Prostate gland (tissue), 2 donors: ENCODE measurements around the gene MOGAT3. TPM values are rescaled to one million over a fixed set of nuclear protein-coding genes. Genes with fewer than 3 reads are reported as not detected.

Source experiments
- DNase-seq: peaks from one replicate; pipeline ENCODE4 v3.0.0-alpha.2; 2019; ENCODE audit warnings: low spot score
- H3K27ac ChIP-seq, 2 donors: fragments of 200-600 bp; sonication (generic); 2 replicates each; pipeline ENCODE4 v1.5.1; 2017 to 2019
- H3K27me3 ChIP-seq: fragments of 200-600 bp; sonication (generic); replicated peaks from 2 replicates; pipeline ENCODE4 v1.5.1; 2019; ENCODE audit not compliant: insufficient read depth
- H3K36me3 ChIP-seq, 2 donors: fragments of 200-600 bp; sonication (generic); 1 replicate in 1 of 2; 2 replicates in 1 of 2; pipeline versions ENCODE4 v1.5.1 to v1.8.1; 2017 to 2019
- H3K4me1 ChIP-seq: fragments of 200-600 bp; sonication (generic); replicated peaks from 2 replicates; pipeline ENCODE4 v1.5.1; 2019
- H3K4me3 ChIP-seq, 2 donors: fragments of 200-600 bp; sonication (generic); 2 replicates each; pipeline ENCODE4 v1.5.1; 2017 to 2019
- H3K9me3 ChIP-seq: fragments of 200-600 bp; sonication (generic); 2 replicates; pipeline ENCODE4 v1.5.1; 2017
- POLR2A ChIP-seq: fragments of 450-650 bp; IDR thresholded peaks from one replicate; pipeline ENCODE4 v1.6.1; 2016; ENCODE audit warnings: antibody characterized with exemption, mild to moderate bottlenecking
- POLR2AphosphoS5 ChIP-seq: sonication (generic); formaldehyde crosslinking; IDR thresholded peaks from one replicate; pipeline ENCODE4 v1.6.1; 2017; ENCODE audit warnings: antibody characterized with exemption
- WGBS: methylation state at CpG from one replicate; pipeline ENCODE4 v1.1.5; 2018; 5-methylcytosine and 5-hydroxymethylcytosine counted together
- intact Hi-C: fragments of 100-400 bp; cut with DNase I; formaldehyde crosslinking; loops from one replicate; pipeline ENCODE4 v1.14.2; 2022
- microRNA-seq: library from miRNA; unstranded; fragments of <30 nt; microRNA quantifications from one replicate; pipeline ENCODE4, GENCODE V29; 2016
- small RNA-seq, 2 donors: library from RNA; depleted of rRNA; stranded (forward); fragments of <200 nt; gene quantifications; one replicate each; pipeline ENCODE3, GENCODE V24; 2016
- total RNA-seq, 2 donors: library from RNA; depleted of rRNA; stranded (reverse); fragments of >200 nt; gene quantifications; one replicate each; pipeline ENCODE4 v1.1.0, GENCODE V29; 2016
- TF ChIP-seq, protein P1 (sequence below), 4 experiments: fragments of 200-600 bp in 2 of 4; fragments of 450-650 bp in 2 of 4; sonication (generic) in 2 of 4; IDR thresholded peaks; 1 replicate in 3 of 4; 2 replicates in 1 of 4; pipeline ENCODE4 v1.5.1; 2016 to 2019; ENCODE audit warnings: antibody characterized with exemption in 4 of 4, mild to moderate bottlenecking in 2 of 4, moderate library complexity in 2 of 4

The MOGAT3 gene
- total RNA-seq, 2 donors from 2014 or later = not detected

DNA sequence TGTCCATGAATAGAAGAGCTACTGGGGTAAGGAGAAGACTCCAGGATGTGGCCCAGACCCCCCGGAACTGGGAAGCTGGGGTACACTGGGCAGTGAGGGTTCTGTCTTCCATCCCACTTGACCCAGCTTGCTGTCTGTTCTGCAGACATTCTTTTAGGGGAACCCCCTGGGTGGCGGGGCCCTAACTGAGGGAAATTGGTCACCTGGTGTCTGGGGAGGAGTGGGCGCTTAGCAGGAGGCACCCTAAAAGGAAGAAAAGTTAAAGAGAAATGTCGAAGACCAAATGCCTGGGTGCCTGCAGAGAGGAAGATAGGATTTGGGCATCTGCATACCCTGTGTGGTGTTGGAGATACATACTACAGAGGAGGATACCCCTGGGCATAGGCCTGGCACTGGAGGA, 45.5 kb downstream of the MOGAT3 start:
- no peaks in the 10 kb centered on the region for H3K9me3 ChIP-seq
- intact Hi-C loops = no loop called here
- peak overlapping the region; percentile 93 to 98 for H3K4me3 ChIP-seq
- no peaks in the 10 kb centered on the region for H3K27me3 ChIP-seq
- DNase-seq = no peak
- peaks cover 4% of the 10 kb centered on the region for H3K4me1 ChIP-seq
- TF ChIP-seq POLR2A (no peak), POLR2AphosphoS5 (no peak)
- TF ChIP-seq, protein P1, sequence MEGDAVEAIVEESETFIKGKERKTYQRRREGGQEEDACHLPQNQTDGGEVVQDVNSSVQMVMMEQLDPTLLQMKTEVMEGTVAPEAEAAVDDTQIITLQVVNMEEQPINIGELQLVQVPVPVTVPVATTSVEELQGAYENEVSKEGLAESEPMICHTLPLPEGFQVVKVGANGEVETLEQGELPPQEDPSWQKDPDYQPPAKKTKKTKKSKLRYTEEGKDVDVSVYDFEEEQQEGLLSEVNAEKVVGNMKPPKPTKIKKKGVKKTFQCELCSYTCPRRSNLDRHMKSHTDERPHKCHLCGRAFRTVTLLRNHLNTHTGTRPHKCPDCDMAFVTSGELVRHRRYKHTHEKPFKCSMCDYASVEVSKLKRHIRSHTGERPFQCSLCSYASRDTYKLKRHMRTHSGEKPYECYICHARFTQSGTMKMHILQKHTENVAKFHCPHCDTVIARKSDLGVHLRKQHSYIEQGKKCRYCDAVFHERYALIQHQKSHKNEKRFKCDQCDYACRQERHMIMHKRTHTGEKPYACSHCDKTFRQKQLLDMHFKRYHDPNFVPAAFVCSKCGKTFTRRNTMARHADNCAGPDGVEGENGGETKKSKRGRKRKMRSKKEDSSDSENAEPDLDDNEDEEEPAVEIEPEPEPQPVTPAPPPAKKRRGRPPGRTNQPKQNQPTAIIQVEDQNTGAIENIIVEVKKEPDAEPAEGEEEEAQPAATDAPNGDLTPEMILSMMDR (IDR thresholded peaks at IDR 0.05) = no peak
- 51% methylated on average over 4 of the region's 4 CpGs for WGBS
- no peaks in the 10 kb centered on the region for H3K36me3 ChIP-seq
- peak overlapping the region in 1 of 2 donors; percentile 46 for H3K27ac ChIP-seq

- no peaks in the 10 kb centered on the region for H3K9me3 ChIP-seq
- TF ChIP-seq POLR2AphosphoS5 (no peak), POLR2A (no peak)
- TF ChIP-seq, protein P1 (IDR thresholded peaks at IDR 0.05) = no peak
- intact Hi-C loops = no loop called here
- 2% methylated on average over 28 of the region's 34 CpGs for WGBS
- DNase-seq = no peak
- H3K4me3 ChIP-seq = peak overlapping the region; percentile 93 to 98
- peaks cover 4% of the 10 kb centered on the region for H3K4me1 ChIP-seq
- peak overlapping the region; percentile 46 to 65 for H3K27ac ChIP-seq
- no peaks in the 10 kb centered on the region for H3K36me3 ChIP-seq
- no peaks in the 10 kb centered on the region for H3K27me3 ChIP-seq
Observed at GRCh38 chr7:101154693-101155102, 46.1 kb downstream of the MOGAT3 start.

DNA sequence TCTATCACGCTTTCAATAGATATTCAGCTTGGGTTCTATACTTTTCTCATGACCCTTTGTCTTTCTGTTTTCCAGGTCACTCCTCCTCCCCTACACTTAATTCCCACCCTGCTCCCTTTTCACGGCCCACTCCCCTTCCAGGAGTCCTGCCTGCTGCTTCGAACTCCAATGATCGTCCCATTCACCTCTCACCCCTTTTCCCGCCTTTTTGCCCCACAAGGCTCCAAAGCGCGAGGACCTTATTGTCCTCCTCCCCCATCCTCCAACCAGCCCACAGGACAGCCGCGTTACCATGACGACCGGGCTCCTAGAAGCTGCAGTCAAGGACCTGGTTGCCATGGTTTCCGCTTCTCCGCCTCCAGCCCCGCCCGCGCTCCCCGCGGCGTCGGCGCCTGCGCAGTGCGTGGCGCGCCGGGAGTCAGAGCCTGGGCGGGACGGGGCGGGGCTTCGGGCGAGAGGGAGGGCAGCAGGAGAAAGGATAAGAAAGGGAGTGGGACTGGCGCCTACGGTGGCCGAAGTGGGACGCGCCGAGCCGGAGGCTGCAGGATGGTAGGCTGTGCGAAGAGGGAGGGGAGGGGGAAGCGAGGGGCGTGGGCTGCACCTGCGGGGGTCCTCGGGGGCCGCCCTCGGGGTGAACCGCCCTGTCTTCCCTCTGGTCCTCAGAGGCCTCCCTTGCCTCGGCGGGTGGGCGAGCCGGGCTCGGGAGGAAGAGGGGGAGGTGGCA, 46.7 kb downstream of the MOGAT3 start, which contains the start of gene AP1S1:
TSS of gene AP1S1 (plus strand) at position 508 of the 724 bp plus-strand sequence. CDS start at position 547, 39 bp downstream.
- peak; percentile 90 for DNase-seq
- Histone ChIP-seq H3K4me1 (peaks cover 4% of the 10 kb centered on the region), H3K27ac (peak within 1 kb of the TSS; percentile 46 to 65), H3K27me3 (no peaks in the 10 kb centered on the region), H3K36me3 (no peaks in the 10 kb centered on the region), H3K4me3 (peak within 1 kb of the TSS; percentile 93 to 98), H3K9me3 (no peaks in the 10 kb centered on the region)
- TF ChIP-seq, protein P1 (IDR thresholded peaks at IDR 0.05) = peak in 1 of 4 experiments; percentile 24
- TF ChIP-seq POLR2A (peak; percentile 71), POLR2AphosphoS5 (peak; percentile 89)
- 4% methylated on average over 42 of the region's 51 CpGs for WGBS
- intact Hi-C loops = no loop called here

- H3K9me3 ChIP-seq = no peaks in the 10 kb centered on the region
- TF ChIP-seq POLR2AphosphoS5 = no peak
- TF ChIP-seq POLR2A = no peak
- TF ChIP-seq, protein P1 (IDR thresholded peaks at IDR 0.05) = no peak
- H3K4me3 ChIP-seq = no peak overlapping the region
- intact Hi-C loops = no loop called here
- no peaks in the 10 kb centered on the region for H3K27me3 ChIP-seq
- no peaks in the 10 kb centered on the region for H3K36me3 ChIP-seq
- H3K27ac ChIP-seq = no peak overlapping the region
- DNase-seq = no peak
- 85% methylated on average over 2 of the region's 2 CpGs for WGBS
- peaks cover 4% of the 10 kb centered on the region for H3K4me1 ChIP-seq
Observed at GRCh38 chr7:101151908-101152651, 48.8 kb downstream of the MOGAT3 start.

Small RNA genes within 50 kb of the gene (microRNA-seq; reads per million reads assigned to microRNA genes)
- not detected for gene MIR4653

Small RNA genes within 50 kb of the gene (small RNA-seq; reads per million reads assigned to genes)
- 0 reads per million in 2 donors for gene MIR4653

Other genes starting within 250 kb of the MOGAT3 start
- 10 to 100 TPM in 1 of 2 donors, 1 to 10 TPM in 1; 4.0 to 20.9 TPM for gene MUC12, start 231.5 kb downstream of the MOGAT3 start, total RNA-seq
- gene MUC17, start 181.0 kb downstream of the MOGAT3 start, total RNA-seq = under 1 TPM in 1 of 2 donors, not detected in 1; 0.23 TPM
- 10 to 100 TPM; 32.0 to 36.1 TPM for gene TRIM56, start 115.6 kb downstream of the MOGAT3 start, total RNA-seq
- 10 to 100 TPM in 1 of 2 donors, 1 to 10 TPM in 1; 3.7 to 24.4 TPM for gene SERPINE1, start 73.9 kb downstream of the MOGAT3 start, total RNA-seq
- 10 to 100 TPM; 47.2 to 90.0 TPM for gene AP1S1, start 46.6 kb downstream of the MOGAT3 start, total RNA-seq
- gene VGF, start 35.5 kb downstream of the MOGAT3 start, total RNA-seq = under 1 TPM; 0.14 to 0.68 TPM
- gene NAT16, start 20.7 kb downstream of the MOGAT3 start, total RNA-seq = not detected
- gene PLOD3, start 16.5 kb upstream of the MOGAT3 start, total RNA-seq = 10 to 100 TPM; 24.2 to 52.5 TPM
- gene ZNHIT1, start 17.1 kb upstream of the MOGAT3 start, total RNA-seq = 100 to 1,000 TPM in 1 of 2 donors, 10 to 100 TPM in 1; 75.2 to 109 TPM
- 10 to 100 TPM in 1 of 2 donors, 1 to 10 TPM in 1; 9.2 to 17.4 TPM for gene CLDN15, start 36.8 kb upstream of the MOGAT3 start, total RNA-seq
- gene FIS1, start 44.0 kb upstream of the MOGAT3 start, total RNA-seq = 100 to 1,000 TPM; 238 to 256 TPM
- gene IFT22, start 120.8 kb upstream of the MOGAT3 start, total RNA-seq = 10 to 100 TPM; 24.7 to 37.7 TPM
- 10 to 100 TPM in 1 of 2 donors, 1 to 10 TPM in 1; 3.8 to 10.3 TPM for gene COL26A1, start 161.8 kb upstream of the MOGAT3 start, total RNA-seq